PFSK-1 (cell line): ENCODE data around the gene FCRLB.

Source experiments
- REST ChIP-seq, 2 experiments: IDR thresholded peaks; 2 replicates each; pipeline versions ENCODE4 v1.6.1 to v1.8.0; 2011 to 2012; ENCODE audit warnings: low read depth in 2 of 2, low read length in 2 of 2, control low read depth in 1 of 2, inconsistent platforms in 1 of 2, mild to moderate bottlenecking in 1 of 2, moderate library complexity in 1 of 2; ENCODE audit not compliant: insufficient read depth in 1 of 2
- SIN3A ChIP-seq: IDR thresholded peaks from 2 replicates; pipeline ENCODE4 v1.6.1; 2012; ENCODE audit warnings: mild to moderate bottlenecking, low read length, moderate library complexity, borderline replicate concordance; ENCODE audit not compliant: insufficient read depth

- TF ChIP-seq REST (IDR thresholded peaks at IDR 0.05; ENCODE audit: insufficient read depth in 1 of 2, low read depth in 2 of 2, low read length in 2 of 2), result no peak
- TF ChIP-seq SIN3A, result no peak
These were observed 48.9 kb downstream of the FCRLB start for GRCh38 chr1:161770250-161770649.
